Measurements from ENCODE around the gene ZNF775.

Gene ZNF775

GRCh38 chr7:150340024-150340749, 38.9 kb upstream of the ZNF775 start:
- TF ChIP-seq YY1 (IDR thresholded peaks at IDR 0.05; ENCODE audit: insufficient read depth, insufficient read length) (no peak), SUZ12 (IDR thresholded peaks at IDR 0.05; ENCODE audit: extremely low read depth, insufficient read depth, insufficient read length) (no peak), ZNF274 (IDR thresholded peaks at IDR 0.05; ENCODE audit: low read depth, low read length) (no peak)
- Histone ChIP-seq H3K27me3 (ENCODE audit: insufficient read depth, insufficient read length) (peaks cover 21% of the 10 kb centered on the region), H3K9me3 (ENCODE audit: insufficient read depth, low read length) (peaks cover 17% of the 10 kb centered on the region), H3K36me3 (ENCODE audit: insufficient read depth, insufficient read length, low read length) (peaks cover 43% of the 10 kb centered on the region), H3K9ac (ENCODE audit: insufficient read length, low read depth) (peak overlapping the region; percentile 81), H3K4me3 (ENCODE audit: insufficient read length, low read depth) (peak overlapping the region; percentile 54), H3K4me1 (ENCODE audit: insufficient read depth, insufficient read length) (peaks cover 24% of the 10 kb centered on the region)
- DNase-seq (ENCODE audit: low read depth, low spot score) = no peak

GRCh38 chr7:150340875-150341262, 38.3 kb upstream of the ZNF775 start:
- H3K4me3 ChIP-seq (ENCODE audit: insufficient read length, low read depth) = peak overlapping the region; percentile 61
- TF ChIP-seq YY1 (IDR thresholded peaks at IDR 0.05; ENCODE audit: insufficient read depth, insufficient read length) (no peak), ZNF274 (IDR thresholded peaks at IDR 0.05; ENCODE audit: low read depth, low read length) (no peak), SUZ12 (IDR thresholded peaks at IDR 0.05; ENCODE audit: extremely low read depth, insufficient read depth, insufficient read length) (no peak)
- peaks cover 17% of the 10 kb centered on the region for H3K9me3 ChIP-seq (ENCODE audit: insufficient read depth, low read length)
- peak overlapping the region; percentile 87 for H3K9ac ChIP-seq (ENCODE audit: insufficient read length, low read depth)
- H3K4me1 ChIP-seq (ENCODE audit: insufficient read depth, insufficient read length) = peaks cover 22% of the 10 kb centered on the region
- peaks cover 21% of the 10 kb centered on the region for H3K27me3 ChIP-seq (ENCODE audit: insufficient read depth, insufficient read length)
- peaks cover 41% of the 10 kb centered on the region for H3K36me3 ChIP-seq (ENCODE audit: insufficient read depth, insufficient read length, low read length)
- DNase-seq (ENCODE audit: low read depth, low spot score) = no peak

- H3K9ac ChIP-seq (ENCODE audit: insufficient read length, low read depth) = peak within 1 kb of the TSS; percentile 87
- peaks cover 20% of the 10 kb centered on the region for H3K4me1 ChIP-seq (ENCODE audit: insufficient read depth, insufficient read length)
- no peak for DNase-seq (ENCODE audit: low read depth, low spot score)
These were observed 37.6 kb upstream of the ZNF775 start, which contains the start of gene RARRES2 for GRCh38 chr7:150341263-150342120. RARRES2 (minus strand) TSS chr7:150341629; CDS start chr7:150340609, 1,020 bp downstream.

GRCh38 chr7:150342121-150342408, 37.1 kb upstream of the ZNF775 start:
- peaks cover 20% of the 10 kb centered on the region for H3K4me1 ChIP-seq (ENCODE audit: insufficient read depth, insufficient read length)
- H3K9ac ChIP-seq (ENCODE audit: insufficient read length, low read depth) = peak overlapping the region; percentile 68
- H3K27me3 ChIP-seq (ENCODE audit: insufficient read depth, insufficient read length) = peaks cover 21% of the 10 kb centered on the region
- H3K9me3 ChIP-seq (ENCODE audit: insufficient read depth, low read length) = peaks cover 17% of the 10 kb centered on the region
- TF ChIP-seq YY1 (IDR thresholded peaks at IDR 0.05; ENCODE audit: insufficient read depth, insufficient read length) = no peak
- TF ChIP-seq ZNF274 (IDR thresholded peaks at IDR 0.05; ENCODE audit: low read depth, low read length) = no peak
- TF ChIP-seq SUZ12 (IDR thresholded peaks at IDR 0.05; ENCODE audit: extremely low read depth, insufficient read depth, insufficient read length) = no peak
- no peak for DNase-seq (ENCODE audit: low read depth, low spot score)
- peak overlapping the region; percentile 3 for H3K4me3 ChIP-seq (ENCODE audit: insufficient read length, low read depth)
- H3K36me3 ChIP-seq (ENCODE audit: insufficient read depth, insufficient read length, low read length) = peaks cover 32% of the 10 kb centered on the region

More at GRCh38 chr7:150341263-150342120, 37.6 kb upstream of the ZNF775 start, which contains the start of gene RARRES2:
- peak within 1 kb of the TSS; percentile 61 for H3K4me3 ChIP-seq (ENCODE audit: insufficient read length, low read depth)
- peaks cover 17% of the 10 kb centered on the region for H3K9me3 ChIP-seq (ENCODE audit: insufficient read depth, low read length)
- peaks cover 38% of the 10 kb centered on the region for H3K36me3 ChIP-seq (ENCODE audit: insufficient read depth, insufficient read length, low read length)
- H3K27me3 ChIP-seq (ENCODE audit: insufficient read depth, insufficient read length) = peaks cover 21% of the 10 kb centered on the region
- TF ChIP-seq YY1 (IDR thresholded peaks at IDR 0.05; ENCODE audit: insufficient read depth, insufficient read length) (no peak), ZNF274 (IDR thresholded peaks at IDR 0.05; ENCODE audit: low read depth, low read length) (no peak), SUZ12 (IDR thresholded peaks at IDR 0.05; ENCODE audit: extremely low read depth, insufficient read depth, insufficient read length) (no peak)

GRCh38 chr7:150343225-150343624, 35.9 kb upstream of the ZNF775 start:
- Histone ChIP-seq H3K4me3 (ENCODE audit: insufficient read length, low read depth) (no peak overlapping the region), H3K36me3 (ENCODE audit: insufficient read depth, insufficient read length, low read length) (peaks cover 20% of the 10 kb centered on the region), H3K27me3 (ENCODE audit: insufficient read depth, insufficient read length) (peaks cover 21% of the 10 kb centered on the region), H3K4me1 (ENCODE audit: insufficient read depth, insufficient read length) (peaks cover 18% of the 10 kb centered on the region), H3K9ac (ENCODE audit: insufficient read length, low read depth) (no peak overlapping the region), H3K9me3 (ENCODE audit: insufficient read depth, low read length) (peaks cover 22% of the 10 kb centered on the region)
- TF ChIP-seq SUZ12 (IDR thresholded peaks at IDR 0.05; ENCODE audit: extremely low read depth, insufficient read depth, insufficient read length) (no peak), ZNF274 (IDR thresholded peaks at IDR 0.05; ENCODE audit: low read depth, low read length) (no peak), YY1 (IDR thresholded peaks at IDR 0.05; ENCODE audit: insufficient read depth, insufficient read length) (no peak)
- DNase-seq (ENCODE audit: low read depth, low spot score) = no peak

- peaks cover 9% of the 10 kb centered on the region for H3K4me1 ChIP-seq (ENCODE audit: insufficient read depth, insufficient read length)
- no peak for TF ChIP-seq YY1 (IDR thresholded peaks at IDR 0.05; ENCODE audit: insufficient read depth, insufficient read length)
- no peak for TF ChIP-seq SUZ12 (IDR thresholded peaks at IDR 0.05; ENCODE audit: extremely low read depth, insufficient read depth, insufficient read length)
- peaks cover 10% of the 10 kb centered on the region for H3K36me3 ChIP-seq (ENCODE audit: insufficient read depth, insufficient read length, low read length)
- peaks cover 25% of the 10 kb centered on the region for H3K9me3 ChIP-seq (ENCODE audit: insufficient read depth, low read length)
- no peak overlapping the region for H3K9ac ChIP-seq (ENCODE audit: insufficient read length, low read depth)
- H3K27me3 ChIP-seq (ENCODE audit: insufficient read depth, insufficient read length) = peaks cover 21% of the 10 kb centered on the region
- no peak overlapping the region for H3K4me3 ChIP-seq (ENCODE audit: insufficient read length, low read depth)
- no peak for DNase-seq (ENCODE audit: low read depth, low spot score)
These were observed 34.8 kb upstream of the ZNF775 start for GRCh38 chr7:150344299-150344698.

GRCh38 chr7:150345012-150345411, 34.1 kb upstream of the ZNF775 start:
- Histone ChIP-seq H3K4me1 (ENCODE audit: insufficient read depth, insufficient read length) (peaks cover 4% of the 10 kb centered on the region), H3K36me3 (ENCODE audit: insufficient read depth, insufficient read length, low read length) (peaks cover 2% of the 10 kb centered on the region), H3K27me3 (ENCODE audit: insufficient read depth, insufficient read length) (peaks cover 21% of the 10 kb centered on the region), H3K9me3 (ENCODE audit: insufficient read depth, low read length) (peaks cover 25% of the 10 kb centered on the region), H3K4me3 (ENCODE audit: insufficient read length, low read depth) (no peak overlapping the region), H3K9ac (ENCODE audit: insufficient read length, low read depth) (no peak overlapping the region)
- no peak for DNase-seq (ENCODE audit: low read depth, low spot score)
- no peak for TF ChIP-seq ZNF274 (IDR thresholded peaks at IDR 0.05; ENCODE audit: low read depth, low read length)
- no peak for TF ChIP-seq SUZ12 (IDR thresholded peaks at IDR 0.05; ENCODE audit: extremely low read depth, insufficient read depth, insufficient read length)
- TF ChIP-seq YY1 (IDR thresholded peaks at IDR 0.05; ENCODE audit: insufficient read depth, insufficient read length) = no peak

All from NT2/D1 (cell line).